B cell (primary cell): Measurements from ENCODE around the gene RFT1. TPM values are rescaled to one million over a fixed set of nuclear protein-coding genes. Genes with fewer than 3 reads are reported as not detected.
"Not testable (repeated sequence)": the region's sequence is repeated elsewhere in the genome, so short reads cannot be mapped to it uniquely, and the experiment has no call there.

Source experiments
- ATAC-seq: fragments of 200-7000 bp; cut with Tn5 transposase; one replicate; pipeline ENCODE4 v1.10.0; 2021; ENCODE audit warnings: low read depth, mild to moderate bottlenecking, moderate number of reproducible peaks, moderate library complexity
- CTCF ChIA-PET: fragments of 350-600 bp; sonication (Branson Sonifier 250); formaldehyde crosslinking; loops from one replicate; lab custom pipeline; 2021; ENCODE audit warnings: antibody characterized with exemption, inconsistent platforms; lab: Charles Lee
- POLR2A ChIA-PET: fragments of 350-600 bp; sonication (Branson Sonifier 250); formaldehyde crosslinking; loops from one replicate; lab custom pipeline; 2021; ENCODE audit warnings: antibody characterized with exemption; lab: Charles Lee
- DNase-seq: peaks from one replicate; pipeline ENCODE4 v3.0.0; 2013
- H2AFZ ChIP-seq: 2 replicates; pipeline ENCODE4 v1.6.1; 2012; ENCODE audit warnings: mild to moderate bottlenecking, low read depth, low read length; ENCODE audit not compliant: insufficient read depth, poor library complexity, severe bottlenecking
- H3K27ac ChIP-seq, 2 donors: 1 replicate in 1 of 2; 2 replicates in 1 of 2; pipeline ENCODE4 v1.5.1; 2012 to 2013; ENCODE audit warnings: low read length in 2 of 2, mild to moderate bottlenecking in 2 of 2, moderate library complexity in 1 of 2
- H3K27me3 ChIP-seq, 4 experiments: fragments of 200-600 bp in 1 of 4; sonication (generic) in 1 of 4; replicated peaks in 1 of 4; 1 replicate in 2 of 4; 2 replicates in 2 of 4; pipeline versions ENCODE4 v1.6.1 to v1.7.0; 2013 to 2016; ENCODE audit warnings: low read length in 3 of 4, mild to moderate bottlenecking in 2 of 4, mixed read lengths in 1 of 4, moderate library complexity in 1 of 4; ENCODE audit not compliant: insufficient read depth in 4 of 4, control insufficient read depth in 3 of 4; ENCODE audit errors: control extremely low read depth in 1 of 4
- H3K36me3 ChIP-seq, 2 experiments: replicated peaks in 1 of 2; 1 replicate in 1 of 2; 2 replicates in 1 of 2; pipeline versions ENCODE4 v1.6.1 to v1.7.1; 2013; ENCODE audit warnings: low read length in 1 of 2; ENCODE audit not compliant: insufficient read depth in 2 of 2, control insufficient read depth in 1 of 2; ENCODE audit errors: control extremely low read depth in 1 of 2, extremely low read depth in 1 of 2
- H3K4me1 ChIP-seq, 2 donors: fragments of 200-600 bp in 1 of 2; sonication (generic) in 1 of 2; 1 replicate in 1 of 2; 2 replicates in 1 of 2; pipeline versions ENCODE4 v1.5.1 to v1.6.1; 2013 to 2017; ENCODE audit warnings: low read length in 2 of 2; ENCODE audit not compliant: control insufficient read depth in 2 of 2, insufficient read depth in 2 of 2
- H3K4me2 ChIP-seq: replicated peaks from 2 replicates; pipeline ENCODE3; 2012; ENCODE audit warnings: mild to moderate bottlenecking, low read depth, low read length; ENCODE audit not compliant: poor library complexity, severe bottlenecking
- H3K4me3 ChIP-seq, 5 experiments: fragments of 200-600 bp in 1 of 5; sonication (generic) in 1 of 5; 1 replicate in 3 of 5; 2 replicates in 2 of 5; pipeline versions ENCODE4 v1.5.1 to v1.7.0; 2011 to 2016; ENCODE audit warnings: low read length in 4 of 5, mild to moderate bottlenecking in 4 of 5, low read depth in 2 of 5, control low read depth in 1 of 5, moderate library complexity in 1 of 5; ENCODE audit not compliant: insufficient read depth in 1 of 5; ENCODE audit errors: control extremely low read depth in 1 of 5, extremely low read depth in 1 of 5
- H3K79me2 ChIP-seq: fragments of 200-600 bp; sonication (generic); one replicate; pipeline ENCODE4 v1.6.0; 2016; ENCODE audit warnings: low read length; ENCODE audit not compliant: control insufficient read depth, insufficient read depth
- H3K9ac ChIP-seq: fragments of 200-600 bp; sonication (generic); 2 replicates; pipeline ENCODE4 v1.6.1; 2017; ENCODE audit warnings: mild to moderate bottlenecking, low read length, moderate library complexity
- H3K9me3 ChIP-seq, 3 donors: one replicate each; pipeline versions ENCODE4 v1.6.1 to v1.7.1; 2013; ENCODE audit warnings: low read length in 2 of 3; ENCODE audit not compliant: control insufficient read depth in 2 of 3, insufficient read depth in 1 of 3; ENCODE audit errors: control extremely low read depth in 1 of 3
- H4K20me1 ChIP-seq: 2 replicates; pipeline ENCODE4 v1.6.0; 2012; ENCODE audit warnings: mild to moderate bottlenecking, low read length; ENCODE audit not compliant: insufficient read depth, control insufficient read depth, poor library complexity, severe bottlenecking
- H3K27ac Mint-ChIP-seq: one replicate; pipeline ENCODE4 v1.8.0; 2021; ENCODE audit warnings: mixed read lengths
- H3K27me3 Mint-ChIP-seq: one replicate; pipeline ENCODE4 v1.8.0; 2021; ENCODE audit warnings: mixed read lengths
- H3K4me1 Mint-ChIP-seq: one replicate; pipeline ENCODE4 v1.8.0; 2021; ENCODE audit warnings: mixed read lengths
- H3K4me3 Mint-ChIP-seq: one replicate; pipeline ENCODE4 v1.8.0; 2021; ENCODE audit warnings: mixed read lengths
- H3K9me3 Mint-ChIP-seq: one replicate; pipeline ENCODE4 v1.8.0; 2022; ENCODE audit warnings: mixed read lengths; ENCODE audit not compliant: insufficient read depth
- EZH2 ChIP-seq: IDR thresholded peaks from 2 replicates; pipeline ENCODE4 v1.6.1; 2012; ENCODE audit warnings: borderline replicate concordance, low read depth, mild to moderate bottlenecking, moderate library complexity, low read length; ENCODE audit not compliant: insufficient read depth, poor library complexity, severe bottlenecking
- WGBS: methylation state at CpG from one replicate; pipeline ENCODE4 v1.1.5; 2013; ENCODE audit warnings: missing lambda C conversion rate; ENCODE audit not compliant: insufficient coverage; 5-methylcytosine and 5-hydroxymethylcytosine counted together
- intact Hi-C: fragments of 100-400 bp; cut with micrococcal nuclease; formaldehyde crosslinking; loops from one replicate; pipeline ENCODE4 v1.10.0; 2022
- polyA plus RNA-seq: library from polyadenylated mRNA; depleted of rRNA; stranded (reverse); fragments of >200 nt; gene quantifications from 2 replicates; pipeline ENCODE4 v1.2.3, GENCODE V29; 2012
- total RNA-seq, 2 donors: library from RNA; stranded (reverse); fragments of 120-200 nt in 1 of 2; gene quantifications; 1 replicate in 1 of 2; 2 replicates in 1 of 2; pipeline versions ENCODE4 v1.2.3 to v1.2.4, GENCODE V29; 2013 to 2022
- TF ChIP-seq, protein P1 (sequence below): fragments of 200-600 bp; IDR thresholded peaks from one replicate; pipeline ENCODE4 v1.8.0; 2022; ENCODE audit warnings: antibody characterized with exemption, mild to moderate bottlenecking

RFT1 gene
- total and polyA plus RNA-seq, 2 donors (not counting 1 experiment from before 2014, with no cell fraction given): 12.1 to 28.9 TPM

DNA sequence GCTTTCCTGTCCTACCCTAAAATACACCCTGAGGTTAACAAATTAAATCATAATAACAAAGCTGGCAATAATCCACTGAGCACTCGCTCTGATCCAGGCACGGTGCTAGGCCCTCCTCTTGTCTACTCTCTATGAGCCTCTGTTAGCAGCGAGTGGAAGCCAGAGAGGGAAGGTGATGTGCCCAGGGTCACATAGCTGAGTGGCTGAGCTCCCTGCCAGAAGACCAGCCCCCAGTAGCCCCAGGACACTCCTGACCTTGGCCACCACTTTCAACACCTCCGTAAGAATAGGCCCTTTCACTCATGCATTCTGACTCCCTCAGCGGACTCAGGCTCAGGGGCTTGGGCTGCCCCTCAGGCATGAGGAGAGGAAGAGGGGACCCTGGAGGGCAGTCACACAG, 21.2 kb upstream of the RFT1 start:
- H4K20me1 ChIP-seq: no peaks in the 10 kb centered on the region
- POLR2A ChIA-PET: no interaction called here
- no peak overlapping the region for H2AFZ ChIP-seq
- H3K27ac ChIP-seq: no peak overlapping the region
- no peak for TF ChIP-seq EZH2
- TF ChIP-seq, protein P1, sequence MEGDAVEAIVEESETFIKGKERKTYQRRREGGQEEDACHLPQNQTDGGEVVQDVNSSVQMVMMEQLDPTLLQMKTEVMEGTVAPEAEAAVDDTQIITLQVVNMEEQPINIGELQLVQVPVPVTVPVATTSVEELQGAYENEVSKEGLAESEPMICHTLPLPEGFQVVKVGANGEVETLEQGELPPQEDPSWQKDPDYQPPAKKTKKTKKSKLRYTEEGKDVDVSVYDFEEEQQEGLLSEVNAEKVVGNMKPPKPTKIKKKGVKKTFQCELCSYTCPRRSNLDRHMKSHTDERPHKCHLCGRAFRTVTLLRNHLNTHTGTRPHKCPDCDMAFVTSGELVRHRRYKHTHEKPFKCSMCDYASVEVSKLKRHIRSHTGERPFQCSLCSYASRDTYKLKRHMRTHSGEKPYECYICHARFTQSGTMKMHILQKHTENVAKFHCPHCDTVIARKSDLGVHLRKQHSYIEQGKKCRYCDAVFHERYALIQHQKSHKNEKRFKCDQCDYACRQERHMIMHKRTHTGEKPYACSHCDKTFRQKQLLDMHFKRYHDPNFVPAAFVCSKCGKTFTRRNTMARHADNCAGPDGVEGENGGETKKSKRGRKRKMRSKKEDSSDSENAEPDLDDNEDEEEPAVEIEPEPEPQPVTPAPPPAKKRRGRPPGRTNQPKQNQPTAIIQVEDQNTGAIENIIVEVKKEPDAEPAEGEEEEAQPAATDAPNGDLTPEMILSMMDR: no peak
- peaks cover 0 to 4% of the 10 kb centered on the region in 2 donors for H3K4me1 ChIP-seq
- no peaks in the 10 kb centered on the region for H3K79me2 ChIP-seq
- H3K4me3 Mint-ChIP-seq: no peak overlapping the region
- H3K9me3 Mint-ChIP-seq: no peaks in the 10 kb centered on the region
- H3K27ac Mint-ChIP-seq: no peak overlapping the region
- ATAC-seq (no peak), DNase-seq (no peak)
- no peak overlapping the region for H3K4me2 ChIP-seq
- intact Hi-C loops: no loop called here
- no peaks in the 10 kb centered on the region for H3K36me3 ChIP-seq
- H3K4me3 ChIP-seq: no peak overlapping the region
- peaks cover 0 to 25% (median 8%) of the 10 kb centered on the region in 4 experiments for H3K27me3 ChIP-seq
- H3K9ac ChIP-seq: no peak overlapping the region
- H3K9me3 ChIP-seq: no peaks in the 10 kb centered on the region
- CTCF ChIA-PET: no interaction called here
- H3K27me3 Mint-ChIP-seq: peaks cover 13% of the 10 kb centered on the region
- H3K4me1 Mint-ChIP-seq: no peaks in the 10 kb centered on the region
- 97% methylated on average over 4 of the region's 5 CpGs for WGBS

GRCh38 chr3:53151086-53151438, 20.8 kb upstream of the RFT1 start:
- H3K9me3 Mint-ChIP-seq, H3K27ac Mint-ChIP-seq, H4K20me1 ChIP-seq, H3K79me2 ChIP-seq, H2AFZ ChIP-seq, H3K27ac ChIP-seq, H3K9ac ChIP-seq, ATAC-seq, H3K4me1 ChIP-seq, H3K9me3 ChIP-seq, intact Hi-C loops, H3K4me1 Mint-ChIP-seq, DNase-seq, H3K4me3 ChIP-seq, H3K4me2 ChIP-seq, H3K4me3 Mint-ChIP-seq, H3K36me3 ChIP-seq, POLR2A ChIA-PET: not testable (repeated sequence)
- 90% methylated on average over 6 of the region's 9 CpGs for WGBS
- H3K27me3 ChIP-seq: peaks cover 0 to 22% (median 6%) of the 10 kb centered on the region in 4 experiments
- H3K27me3 Mint-ChIP-seq: peaks cover 13% of the 10 kb centered on the region
- CTCF ChIA-PET: interaction anchor here (1.6 kb wide), 1 partner anchor 45 kb away, joined by 4 read pairs; no protein-coding TSS in a partner anchor
